Neural cell (in vitro differentiated cells): ENCODE data around the gene ARL6IP1.

Experiments
- EP300 ChIP-seq: fragments of 450-650 bp; conservative IDR thresholded peaks from 2 replicates; pipeline ENCODE4 v1.6.1; 2014; ENCODE audit warnings: antibody characterized with exemption, mild to moderate bottlenecking, moderate library complexity; ENCODE audit not compliant: poor library complexity, severe bottlenecking
- POLR2AphosphoS5 ChIP-seq: IDR thresholded peaks from 2 replicates; pipeline ENCODE4 v1.6.1; 2012
- TAF1 ChIP-seq: IDR thresholded peaks from 2 replicates; pipeline ENCODE4 v1.6.1; 2012; ENCODE audit warnings: low read depth
- TF ChIP-seq, protein P1 (sequence below): fragments of 450-650 bp; IDR thresholded peaks from 2 replicates; pipeline ENCODE4 v1.5.1; 2014; ENCODE audit warnings: antibody characterized with exemption, mild to moderate bottlenecking, moderate library complexity; ENCODE audit not compliant: poor library complexity, severe bottlenecking

DNA sequence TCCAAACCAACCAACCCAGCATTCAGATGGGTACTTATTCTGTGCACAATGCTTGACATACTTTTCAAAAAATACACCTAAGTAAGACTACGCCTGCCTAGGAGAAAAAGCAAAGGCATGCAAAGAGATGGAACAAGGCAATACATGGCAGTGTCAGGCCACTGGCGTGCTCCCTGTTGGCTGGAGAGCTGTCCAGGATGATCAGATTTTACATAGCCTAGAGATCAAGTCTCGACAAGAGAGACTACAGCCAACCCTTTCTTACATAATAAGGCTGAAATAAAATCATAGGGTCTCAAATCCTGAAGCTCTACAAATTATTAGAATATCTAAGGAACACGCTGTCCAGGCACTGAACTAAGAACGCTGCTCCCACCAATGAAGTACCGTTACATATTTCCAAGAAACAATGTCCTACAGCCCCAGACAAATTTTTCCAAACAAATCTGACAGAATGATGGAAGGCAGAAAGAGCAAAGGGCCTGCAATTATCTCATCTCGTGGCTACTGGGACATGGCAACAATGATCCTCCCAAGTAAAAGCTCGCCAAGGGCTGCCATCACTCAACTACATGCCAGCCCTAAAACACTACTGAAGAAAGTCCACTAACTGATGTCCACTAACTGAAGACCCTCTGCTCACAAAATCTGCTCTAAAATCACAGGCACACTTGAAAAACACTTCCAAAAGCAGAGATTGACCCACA, 16.3 kb downstream of the ARL6IP1 start:
- TF ChIP-seq, protein P1, sequence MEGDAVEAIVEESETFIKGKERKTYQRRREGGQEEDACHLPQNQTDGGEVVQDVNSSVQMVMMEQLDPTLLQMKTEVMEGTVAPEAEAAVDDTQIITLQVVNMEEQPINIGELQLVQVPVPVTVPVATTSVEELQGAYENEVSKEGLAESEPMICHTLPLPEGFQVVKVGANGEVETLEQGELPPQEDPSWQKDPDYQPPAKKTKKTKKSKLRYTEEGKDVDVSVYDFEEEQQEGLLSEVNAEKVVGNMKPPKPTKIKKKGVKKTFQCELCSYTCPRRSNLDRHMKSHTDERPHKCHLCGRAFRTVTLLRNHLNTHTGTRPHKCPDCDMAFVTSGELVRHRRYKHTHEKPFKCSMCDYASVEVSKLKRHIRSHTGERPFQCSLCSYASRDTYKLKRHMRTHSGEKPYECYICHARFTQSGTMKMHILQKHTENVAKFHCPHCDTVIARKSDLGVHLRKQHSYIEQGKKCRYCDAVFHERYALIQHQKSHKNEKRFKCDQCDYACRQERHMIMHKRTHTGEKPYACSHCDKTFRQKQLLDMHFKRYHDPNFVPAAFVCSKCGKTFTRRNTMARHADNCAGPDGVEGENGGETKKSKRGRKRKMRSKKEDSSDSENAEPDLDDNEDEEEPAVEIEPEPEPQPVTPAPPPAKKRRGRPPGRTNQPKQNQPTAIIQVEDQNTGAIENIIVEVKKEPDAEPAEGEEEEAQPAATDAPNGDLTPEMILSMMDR = no peak
- TF ChIP-seq EP300 (no peak), POLR2AphosphoS5 (no peak), TAF1 (no peak)
